Cardiac fibroblast (primary cell): Measurements from ENCODE around the gene SPCS3.
"Not testable (repeated sequence)": the region's sequence is repeated elsewhere in the genome, so short reads cannot be mapped to it uniquely, and the experiment has no call there.

Experiments used
- DNase-seq, 2 donors: peaks; one replicate each; pipeline versions ENCODE4 v3.0.0 to v3.0.0-alpha.2; 2010; ENCODE audit warnings: low read depth in 2 of 2
- H3K4me3 ChIP-seq, 2 donors: replicated peaks in 1 of 2; 1 replicate in 1 of 2; 2 replicates in 1 of 2; pipeline ENCODE4 v1.5.1; 2011; ENCODE audit warnings: low read depth in 2 of 2, low read length in 2 of 2, mild to moderate bottlenecking in 2 of 2, moderate library complexity in 1 of 2
- TF ChIP-seq, protein P1 (sequence below): IDR thresholded peaks from one replicate; pipeline ENCODE4 v1.5.1; 2011; ENCODE audit warnings: low read depth, mild to moderate bottlenecking, low read length, inconsistent platforms

SPCS3 gene

DNA sequence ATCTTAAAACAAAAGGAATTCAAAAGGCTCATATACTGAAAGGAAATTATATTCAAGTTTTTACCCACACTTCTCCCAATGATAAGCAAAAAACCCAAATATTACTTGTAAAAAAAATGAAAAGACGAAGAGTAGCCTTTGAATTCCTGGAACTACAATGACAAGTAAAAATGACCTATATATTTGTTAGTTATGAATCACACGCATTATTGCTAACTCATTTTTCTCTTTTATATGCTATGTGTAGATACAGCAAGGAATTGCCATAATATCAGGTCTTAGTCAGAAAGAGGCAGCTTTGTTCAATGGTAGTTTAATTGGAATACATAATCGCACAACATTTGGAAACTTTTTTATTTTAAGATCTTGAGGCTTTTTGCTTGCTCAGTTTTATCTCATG, 28.0 kb upstream of the SPCS3 start:
- no peak overlapping the region for H3K4me3 ChIP-seq
- DNase-seq = no peak
- TF ChIP-seq, protein P1, sequence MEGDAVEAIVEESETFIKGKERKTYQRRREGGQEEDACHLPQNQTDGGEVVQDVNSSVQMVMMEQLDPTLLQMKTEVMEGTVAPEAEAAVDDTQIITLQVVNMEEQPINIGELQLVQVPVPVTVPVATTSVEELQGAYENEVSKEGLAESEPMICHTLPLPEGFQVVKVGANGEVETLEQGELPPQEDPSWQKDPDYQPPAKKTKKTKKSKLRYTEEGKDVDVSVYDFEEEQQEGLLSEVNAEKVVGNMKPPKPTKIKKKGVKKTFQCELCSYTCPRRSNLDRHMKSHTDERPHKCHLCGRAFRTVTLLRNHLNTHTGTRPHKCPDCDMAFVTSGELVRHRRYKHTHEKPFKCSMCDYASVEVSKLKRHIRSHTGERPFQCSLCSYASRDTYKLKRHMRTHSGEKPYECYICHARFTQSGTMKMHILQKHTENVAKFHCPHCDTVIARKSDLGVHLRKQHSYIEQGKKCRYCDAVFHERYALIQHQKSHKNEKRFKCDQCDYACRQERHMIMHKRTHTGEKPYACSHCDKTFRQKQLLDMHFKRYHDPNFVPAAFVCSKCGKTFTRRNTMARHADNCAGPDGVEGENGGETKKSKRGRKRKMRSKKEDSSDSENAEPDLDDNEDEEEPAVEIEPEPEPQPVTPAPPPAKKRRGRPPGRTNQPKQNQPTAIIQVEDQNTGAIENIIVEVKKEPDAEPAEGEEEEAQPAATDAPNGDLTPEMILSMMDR = no peak

DNA sequence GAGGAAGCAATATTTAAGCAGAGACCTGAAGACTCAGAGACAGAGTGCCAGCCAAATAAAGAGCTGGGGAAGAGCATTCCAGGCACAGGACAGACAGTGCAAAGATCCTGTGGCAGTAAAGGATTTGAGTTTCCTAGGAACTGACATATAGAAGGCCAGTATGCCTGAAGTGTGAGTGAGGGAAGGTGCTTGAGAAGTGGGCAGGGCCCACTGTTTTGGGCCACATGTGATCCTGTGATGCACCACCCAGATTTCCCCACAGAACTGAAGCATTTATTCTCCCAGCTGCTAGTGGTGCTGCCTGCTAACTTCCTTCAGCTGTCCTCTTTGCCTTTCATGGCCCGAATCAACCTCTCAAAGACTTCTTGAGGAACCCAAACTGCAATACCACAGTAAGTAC, 26.8 kb upstream of the SPCS3 start:
- no peak overlapping the region for H3K4me3 ChIP-seq
- no peak for DNase-seq
- TF ChIP-seq, protein P1 = no peak

DNA sequence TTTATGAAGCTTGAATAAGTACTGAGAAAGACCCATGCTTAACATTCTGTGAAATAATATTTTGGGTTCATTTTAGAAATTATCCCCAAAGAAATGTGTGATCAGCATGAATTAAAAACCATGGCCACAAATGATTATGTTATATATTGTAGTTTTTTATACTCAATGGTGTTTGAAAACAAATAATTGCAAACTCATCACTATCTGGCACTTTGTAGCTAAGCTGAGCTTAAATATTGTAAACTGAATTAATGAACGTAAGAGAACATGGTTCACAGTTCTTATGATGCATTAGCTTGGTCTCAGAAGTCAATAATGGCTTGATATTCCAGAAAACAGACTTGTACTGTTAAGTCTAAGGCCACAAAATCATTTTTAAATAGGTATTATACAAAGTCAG, 26.1 kb upstream of the SPCS3 start:
- DNase-seq = no peak
- no peak overlapping the region for H3K4me3 ChIP-seq
- TF ChIP-seq, protein P1 = no peak

DNA sequence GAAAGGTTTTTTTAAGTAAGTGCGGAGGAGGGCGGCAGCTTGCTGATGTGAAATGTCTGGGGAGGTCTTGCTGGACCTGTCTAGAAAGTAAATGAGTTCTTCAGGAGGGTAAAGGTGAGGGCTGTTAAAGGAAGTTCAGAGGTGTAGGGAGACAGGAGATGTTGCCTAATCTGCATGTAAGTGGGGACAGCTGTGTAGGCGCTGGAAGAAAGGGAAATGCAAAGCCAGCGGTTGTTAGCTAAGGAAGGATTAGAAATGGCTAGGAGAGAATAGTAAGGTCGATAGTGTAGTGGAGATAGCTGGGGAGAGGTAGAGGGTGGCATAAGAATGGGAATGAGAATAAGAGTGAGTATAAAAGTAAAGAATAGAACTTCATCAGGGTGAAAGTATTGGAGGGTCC, 23.9 kb upstream of the SPCS3 start:
- DNase-seq = not testable (repeated sequence)

DNA sequence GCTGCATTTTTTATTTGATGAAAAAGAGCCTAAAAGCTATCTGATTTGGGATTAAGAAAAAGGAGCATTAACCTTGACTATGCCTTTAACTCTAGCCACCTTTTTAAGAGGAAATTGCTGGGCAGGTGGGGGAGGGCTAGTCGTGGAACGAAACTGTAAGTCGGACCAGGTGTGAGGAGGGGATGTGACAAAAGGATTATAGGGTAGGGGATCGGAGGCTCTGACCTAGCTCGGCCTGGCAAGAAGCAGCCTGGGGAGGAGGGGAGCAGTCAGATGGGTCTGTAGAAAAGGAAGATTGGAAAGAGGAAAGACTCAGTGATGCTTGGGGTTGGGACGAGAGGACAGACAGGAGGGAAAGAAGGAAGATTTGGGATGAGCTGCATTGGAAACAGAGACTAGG, 21.1 kb upstream of the SPCS3 start:
- DNase-seq = no peak
- TF ChIP-seq, protein P1 = no peak
- H3K4me3 ChIP-seq = no peak overlapping the region

More for the DNA sequence above, 23.9 kb upstream of the SPCS3 start:
- not testable (repeated sequence) for H3K4me3 ChIP-seq

DNA sequence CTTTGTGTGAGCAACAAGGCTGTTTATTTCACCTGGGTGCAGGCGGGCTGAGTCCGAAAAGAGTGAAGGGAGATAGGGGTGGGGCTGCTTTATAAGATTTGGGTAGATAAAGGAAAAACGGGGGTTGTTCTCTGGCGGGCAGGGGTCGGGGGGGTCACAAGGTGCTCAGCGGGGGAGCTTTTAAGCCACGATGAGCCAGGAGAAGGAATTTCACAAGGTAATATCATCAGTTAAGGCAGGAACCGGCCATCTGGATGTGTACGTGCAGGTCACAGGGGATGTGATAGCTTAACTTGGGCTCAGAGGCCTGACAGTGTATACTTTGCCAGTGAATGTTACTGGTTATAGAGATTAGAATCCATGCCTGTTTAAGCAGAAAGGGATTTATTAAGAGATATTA, 19.7 kb upstream of the SPCS3 start:
- H3K4me3 ChIP-seq = no peak overlapping the region
- DNase-seq = no peak
- TF ChIP-seq, protein P1 = no peak

DNA sequence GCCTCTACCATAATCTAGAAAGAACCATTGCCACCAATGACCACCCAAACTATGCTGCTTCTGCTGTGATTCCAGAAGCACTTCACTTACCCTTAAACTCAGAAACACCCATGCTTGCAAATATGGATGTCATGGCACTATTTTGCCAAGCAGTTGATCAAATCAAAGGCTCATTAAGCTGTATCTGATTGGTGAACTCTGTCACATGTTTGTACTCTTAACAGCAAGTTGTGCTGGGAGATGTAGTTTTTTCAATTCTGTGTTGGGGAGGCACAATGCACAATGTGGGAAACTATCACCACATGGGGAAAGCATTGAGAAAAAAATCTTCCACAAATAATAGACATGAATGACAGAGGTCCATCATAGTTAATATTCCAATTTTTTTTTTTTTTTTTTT, 19.2 kb upstream of the SPCS3 start:
- no peak for DNase-seq
- TF ChIP-seq, protein P1 = no peak
- no peak overlapping the region for H3K4me3 ChIP-seq
